Measurements from ENCODE around the gene HUNK. TPM values are rescaled to one million over a fixed set of nuclear protein-coding genes. Genes with fewer than 3 reads are reported as not detected.
A peak's percentile ranks its signal among the peaks of the same experiment; 100 is the strongest.

The HUNK gene
- total RNA-seq, 1 experiment from 2014 or later, result 2.1 TPM

GRCh38 chr21:31862078-31862477 lies 10.7 kb upstream of the HUNK start:
- ChIA-PET POLR2A (ENCODE audit: low non-redundant PET) (no interaction called here), CTCF (no interaction called here)
- no TSS peak for BruUV-seq (replicated peaks)
- DNase-seq (ENCODE audit: low spot score), result no peak
- Histone ChIP-seq H3K36me3 (ENCODE audit: insufficient read depth, low read length, poor library complexity, severe bottlenecking) (no peaks in the 10 kb centered on the region), H3K9me3 (ENCODE audit: low read depth, low read length, poor library complexity, severe bottlenecking) (no peaks in the 10 kb centered on the region), H3K4me1 (ENCODE audit: insufficient read depth, low read length, poor library complexity, severe bottlenecking) (no peaks in the 10 kb centered on the region), H3K4me3 (ENCODE audit: low read depth, low read length, poor library complexity, severe bottlenecking) (no peak overlapping the region), H3K27ac (ENCODE audit: low read depth, low read length, poor library complexity, severe bottlenecking) (no peak overlapping the region), H3K27me3 (replicated peaks; ENCODE audit: insufficient read depth, low read depth, low read length, poor library complexity) (no peaks in the 10 kb centered on the region)
- TF ChIP-seq CTCF (conservative IDR thresholded peaks at IDR 0.05; ENCODE audit: low read depth, low read length) (no peak), EZH2 (IDR thresholded peaks at IDR 0.05; ENCODE audit: borderline replicate concordance, low read depth, low read length, poor library complexity, severe bottlenecking) (no peak)
- intact Hi-C loops (cut with micrococcal nuclease; ENCODE audit: unreplicated experiment), result no loop called here

- no peaks in the 10 kb centered on the region for H3K36me3 ChIP-seq (ENCODE audit: insufficient read depth, low read length, poor library complexity, severe bottlenecking)
- no peak for TF ChIP-seq CTCF (conservative IDR thresholded peaks at IDR 0.05; ENCODE audit: low read depth, low read length)
- TF ChIP-seq EZH2 (IDR thresholded peaks at IDR 0.05; ENCODE audit: borderline replicate concordance, low read depth, low read length, poor library complexity, severe bottlenecking), result no peak
- no peak for DNase-seq (ENCODE audit: low spot score)
- H3K4me3 ChIP-seq (ENCODE audit: low read depth, low read length, poor library complexity, severe bottlenecking), result no peak overlapping the region
- H3K27ac ChIP-seq (ENCODE audit: low read depth, low read length, poor library complexity, severe bottlenecking), result no peak overlapping the region
- POLR2A ChIA-PET (ENCODE audit: low non-redundant PET), result no interaction called here
- no peaks in the 10 kb centered on the region for H3K9me3 ChIP-seq (ENCODE audit: low read depth, low read length, poor library complexity, severe bottlenecking)
- H3K27me3 ChIP-seq (replicated peaks; ENCODE audit: insufficient read depth, low read depth, low read length, poor library complexity), result peaks cover 15% of the 10 kb centered on the region
- CTCF ChIA-PET, result interaction anchor here (0.8 to 1.0 kb wide), 3 partner anchors 30 to 735 kb away, joined by 3 to 5 read pairs (median 3); no protein-coding TSS in a partner anchor
- BruUV-seq (replicated peaks), result no TSS peak
- intact Hi-C loops (cut with micrococcal nuclease; ENCODE audit: unreplicated experiment), result loop anchor here (5.0 kb wide), 1 partner anchor 737 kb away; no protein-coding TSS in a partner anchor
- no peaks in the 10 kb centered on the region for H3K4me1 ChIP-seq (ENCODE audit: insufficient read depth, low read length, poor library complexity, severe bottlenecking)
These were observed 7.3 kb upstream of the HUNK start for GRCh38 chr21:31865429-31865970.

- Histone ChIP-seq H3K27me3 (replicated peaks; ENCODE audit: insufficient read depth, low read depth, low read length, poor library complexity) (peaks cover 21% of the 10 kb centered on the region), H3K9me3 (ENCODE audit: low read depth, low read length, poor library complexity, severe bottlenecking) (no peaks in the 10 kb centered on the region), H3K36me3 (ENCODE audit: insufficient read depth, low read length, poor library complexity, severe bottlenecking) (no peaks in the 10 kb centered on the region), H3K27ac (ENCODE audit: low read depth, low read length, poor library complexity, severe bottlenecking) (no peak overlapping the region), H3K4me3 (ENCODE audit: low read depth, low read length, poor library complexity, severe bottlenecking) (no peak overlapping the region), H3K4me1 (ENCODE audit: insufficient read depth, low read length, poor library complexity, severe bottlenecking) (no peaks in the 10 kb centered on the region)
- ChIA-PET POLR2A (ENCODE audit: low non-redundant PET) (no interaction called here), CTCF (interaction anchor here (0.8 to 1.0 kb wide), 3 partner anchors 29 to 735 kb away, joined by 3 to 5 read pairs (median 3); no protein-coding TSS in a partner anchor)
- BruUV-seq (replicated peaks), result no TSS peak
- peak; percentile 76 for DNase-seq (ENCODE audit: low spot score)
- TF ChIP-seq EZH2 (IDR thresholded peaks at IDR 0.05; ENCODE audit: borderline replicate concordance, low read depth, low read length, poor library complexity, severe bottlenecking), result no peak
- TF ChIP-seq CTCF (conservative IDR thresholded peaks at IDR 0.05; ENCODE audit: low read depth, low read length), result peak; percentile 91
- intact Hi-C loops (cut with micrococcal nuclease; ENCODE audit: unreplicated experiment), result loop anchor here (1.0 to 5.0 kb wide), 2 partner anchors 392 to 736 kb away; no protein-coding TSS in a partner anchor
These were observed 6.7 kb upstream of the HUNK start for GRCh38 chr21:31866077-31866511.
